HCT116 (cell line): ENCODE measurements around the gene RIMBP2. TPM values are rescaled to one million over a fixed set of nuclear protein-coding genes. Genes with fewer than 3 reads are reported as not detected.

Source experiments
- ATAC-seq: fragments of 200-7000 bp; cut with Tn5 transposase; 2 replicates; pipeline ENCODE4 v1.9.1; 2020; ENCODE audit warnings: mild to moderate bottlenecking, moderate library complexity
- BruUV-seq: library from RNA; stranded (reverse); fragments of 400-500 nt; replicated peaks from 2 replicates; lab custom pipeline; 2021; lab: Mats Ljungman, UMichigan
- CTCF ChIA-PET: fragments of 300-600 bp; sonication (Branson Sonifier 250); formaldehyde crosslinking; loops from one replicate; lab custom pipeline; 2021; ENCODE audit warnings: antibody characterized with exemption; lab: Charles Lee
- POLR2A ChIA-PET: fragments of 300-600, 350-600 bp; sonication (Branson Sonifier 250); formaldehyde crosslinking; loops from one replicate; lab custom pipeline; 2021; ENCODE audit warnings: antibody characterized with exemption; lab: Charles Lee
- RAD21 ChIA-PET, 2 experiments: fragments of 300-600 bp; sonication (Branson Sonifier 250); formaldehyde crosslinking; loops; one replicate each; lab custom pipeline; 2023; ENCODE audit warnings: low total read pairs in 2 of 2; ENCODE audit not compliant: uncharacterized antibody in 2 of 2, unreplicated experiment in 2 of 2, low non-redundant PET in 1 of 2; lab: Charles Lee
- DNase-seq: peaks from one replicate; pipeline ENCODE4 v3.0.0-alpha.2; 2010; ENCODE audit warnings: low read depth, low spot score
- H2AFZ ChIP-seq: fragments of 200-600 bp; shearing (Covaris generic), sonication (generic); 2 replicates; pipeline ENCODE4 v1.6.1; 2017; ENCODE audit warnings: low read depth, mixed run types, mixed read lengths, antibody characterized with exemption, low read length; ENCODE audit not compliant: poor library complexity, severe bottlenecking
- H3K27ac ChIP-seq: 2 replicates; pipeline ENCODE4 v1.5.1; 2012; ENCODE audit warnings: low read depth, low read length
- H3K27me3 ChIP-seq: fragments of 200-600 bp; sonication (generic); 2 replicates; pipeline ENCODE4 v1.6.1; 2016; ENCODE audit warnings: mixed run types, low read length, mixed read lengths; ENCODE audit not compliant: insufficient read depth
- H3K36me3 ChIP-seq, 2 experiments: fragments of 200-500 bp in 1 of 2; fragments of 200-600 bp in 1 of 2; sonication (Bioruptor generic) in 1 of 2; sonication (generic) in 1 of 2; 2 replicates each; pipeline versions ENCODE4 v1.5.1 to v1.6.1; 2014 to 2016; ENCODE audit warnings: low read length in 2 of 2, inconsistent platforms in 1 of 2, mixed read lengths in 1 of 2, mixed run types in 1 of 2; ENCODE audit not compliant: insufficient read depth in 2 of 2, control insufficient read depth in 1 of 2
- H3K4me1 ChIP-seq, 2 experiments: fragments of 200-600 bp in 1 of 2; sonication (generic) in 1 of 2; 2 replicates each; pipeline versions ENCODE4 v1.5.1 to v1.6.1; 2012 to 2017; ENCODE audit warnings: low read length in 2 of 2, inconsistent platforms in 1 of 2, mild to moderate bottlenecking in 1 of 2, mixed read lengths in 1 of 2, mixed run types in 1 of 2, moderate library complexity in 1 of 2; ENCODE audit not compliant: insufficient read depth in 2 of 2, control insufficient read depth in 1 of 2
- H3K4me2 ChIP-seq: fragments of 200-600 bp; sonication (generic); 2 replicates; pipeline ENCODE4 v1.6.1; 2017; ENCODE audit warnings: mixed run types, low read length, mixed read lengths
- H3K4me3 ChIP-seq, 2 experiments: fragments of 200-600 bp in 1 of 2; sonication (generic) in 1 of 2; replicated peaks in 1 of 2; 2 replicates each; pipeline ENCODE4 v1.5.1; 2011 to 2016; ENCODE audit warnings: low read length in 2 of 2, control low read depth in 1 of 2, low read depth in 1 of 2, mild to moderate bottlenecking in 1 of 2, mixed read lengths in 1 of 2, mixed run types in 1 of 2
- H3K79me2 ChIP-seq: fragments of 200-600 bp; sonication (generic); 2 replicates; pipeline ENCODE4 v1.6.1; 2017; ENCODE audit warnings: mild to moderate bottlenecking, mixed run types, low read length, moderate library complexity, mixed read lengths; ENCODE audit not compliant: insufficient read depth
- H3K9ac ChIP-seq: fragments of 200-600 bp; sonication (generic); 2 replicates; pipeline ENCODE4 v1.6.1; 2016; ENCODE audit warnings: low read length, mixed read lengths
- H3K9me2 ChIP-seq: fragments of 200-600 bp; sonication (generic), shearing (Covaris generic); 2 replicates; pipeline ENCODE4 v1.6.1; 2017; ENCODE audit warnings: mixed run types, mild to moderate bottlenecking, moderate library complexity; ENCODE audit not compliant: insufficient read depth
- H3K9me3 ChIP-seq, 2 experiments: fragments of 200-500 bp in 1 of 2; fragments of 200-600 bp in 1 of 2; sonication (Bioruptor generic) in 1 of 2; sonication (generic) in 1 of 2; 2 replicates each; pipeline ENCODE4 v1.6.1; 2014 to 2017; ENCODE audit warnings: low read length in 2 of 2, mixed read lengths in 2 of 2, inconsistent platforms in 1 of 2, low read depth in 1 of 2, mild to moderate bottlenecking in 1 of 2, mixed run types in 1 of 2, moderate library complexity in 1 of 2; ENCODE audit not compliant: control insufficient read depth in 1 of 2, insufficient read depth in 1 of 2
- H4K20me1 ChIP-seq: fragments of 200-600 bp; sonication (generic), shearing (Covaris generic); 2 replicates; pipeline ENCODE4 v1.6.1; 2017; ENCODE audit warnings: mixed run types, mild to moderate bottlenecking, moderate library complexity; ENCODE audit not compliant: insufficient read depth
- ATF3 ChIP-seq: IDR thresholded peaks from 2 replicates; pipeline ENCODE4 v1.6.1; 2012
- CTCF ChIP-seq, 3 experiments: fragments of 200-600 bp in 1 of 3; sonication (generic) in 1 of 3; IDR thresholded peaks in 2 of 3; conservative IDR thresholded peaks in 1 of 3; 2 replicates each; pipeline ENCODE4 v1.5.1; 2012 to 2017; ENCODE audit warnings: low read depth in 2 of 3, low read length in 2 of 3, antibody characterized with exemption in 1 of 3, borderline replicate concordance in 1 of 3, control low read depth in 1 of 3, mild to moderate bottlenecking in 1 of 3, mixed read lengths in 1 of 3, mixed run types in 1 of 3, moderate library complexity in 1 of 3; ENCODE audit not compliant: insufficient read depth in 1 of 3
- EZH2 ChIP-seq: fragments of 200-600 bp; sonication (generic); IDR thresholded peaks from 2 replicates; pipeline ENCODE4 v1.6.1; 2017; ENCODE audit warnings: antibody characterized with exemption, mixed run types
- FOSL1 ChIP-seq: IDR thresholded peaks from 2 replicates; pipeline ENCODE4 v1.6.1; 2012; ENCODE audit warnings: low read depth
- JUND ChIP-seq: IDR thresholded peaks from 2 replicates; pipeline ENCODE4 v1.6.1; 2012
- MAX ChIP-seq: IDR thresholded peaks from 2 replicates; pipeline ENCODE4 v1.6.1; 2012
- RAD21 ChIP-seq: IDR thresholded peaks from 2 replicates; pipeline ENCODE4 v1.6.1; 2012; ENCODE audit warnings: low read depth, mild to moderate bottlenecking
- SIN3A ChIP-seq: IDR thresholded peaks from 2 replicates; pipeline ENCODE4 v1.6.1; 2012; ENCODE audit warnings: low read depth
- TCF7L2 ChIP-seq: IDR thresholded peaks from 2 replicates; pipeline ENCODE4 v1.7.0; 2011; ENCODE audit warnings: borderline replicate concordance, inconsistent platforms; ENCODE audit not compliant: insufficient read depth, insufficient read length; ENCODE audit errors: extremely low read depth
- YY1 ChIP-seq: IDR thresholded peaks from 2 replicates; pipeline ENCODE4 v1.6.1; 2011; ENCODE audit warnings: low read length, low read depth, moderate library complexity, mild to moderate bottlenecking; ENCODE audit not compliant: insufficient replicate concordance; ENCODE audit errors: extremely low read depth
- ZNF274 ChIP-seq: fragments of 200-500 bp; sonication (Bioruptor generic); IDR thresholded peaks from 2 replicates; pipeline ENCODE4 v1.6.1; 2014; ENCODE audit warnings: mild to moderate bottlenecking, low read depth, low read length, inconsistent platforms
- intact Hi-C: fragments of 100-400 bp; cut with micrococcal nuclease; formaldehyde crosslinking; loops from 2 replicates; pipeline ENCODE4 v1.10.0; 2022
- total RNA-seq: library from RNA; stranded (reverse); gene quantifications from one replicate; pipeline ENCODE4 v1.2.1, GENCODE V29; 2021; ENCODE audit not compliant: unreplicated experiment

Gene RIMBP2
- total RNA-seq, 1 experiment from 2014 or later, result not detected

- ATAC-seq (no peak), DNase-seq (no peak)
- no peak for TF ChIP-seq RAD21
- TF ChIP-seq JUND, result no peak
- TF ChIP-seq CTCF (IDR thresholded peaks at IDR 0.05 in 2 of 3, conservative IDR thresholded peaks at IDR 0.05 in 1 of 3; ENCODE audit: borderline replicate concordance in 1 of 3, insufficient read depth in 1 of 3, low read depth in 2 of 3, low read length in 2 of 3), result no peak
- TF ChIP-seq SIN3A, result no peak
- TF ChIP-seq TCF7L2, result no peak
- TF ChIP-seq ZNF274, result no peak
- no peak for TF ChIP-seq EZH2
- no peak for TF ChIP-seq ATF3
- TF ChIP-seq MAX, result no peak
- no peak for TF ChIP-seq YY1
- no peak for TF ChIP-seq FOSL1
- ChIA-PET RAD21 (no interaction called here), POLR2A (no interaction called here), CTCF (no interaction called here)
- intact Hi-C loops, result no loop called here
- Histone ChIP-seq H3K36me3 (no peaks in the 10 kb centered on the region), H3K79me2 (no peaks in the 10 kb centered on the region), H3K4me1 (no peaks in the 10 kb centered on the region), H3K27ac (no peak overlapping the region), H3K27me3 (0 out of 2 replicates have a peak, but pooled peaks cover 9% of the 10 kb centered on the region), H3K9ac (no peak overlapping the region), H4K20me1 (no peaks in the 10 kb centered on the region), H3K9me2 (no peaks in the 10 kb centered on the region), H3K4me3 (no peak overlapping the region), H3K9me3 (no peaks in the 10 kb centered on the region), H3K4me2 (no peak overlapping the region), H2AFZ (no peak overlapping the region)
- BruUV-seq, result no TSS peak
These were observed 222.1 kb downstream of the RIMBP2 start for GRCh38 chr12:130493951-130494350.
